GM12878 (cell line): ENCODE data around the gene MSL3. TPM values are rescaled to one million over a fixed set of nuclear protein-coding genes. Genes with fewer than 3 reads are reported as not detected.

ENCODE experiments used
- ATAC-seq: fragments of 200-7000 bp; cut with Tn5 transposase; 3 replicates; pipeline ENCODE4 v1.9.1; 2020; ENCODE audit warnings: mild to moderate bottlenecking, moderate library complexity
- BruUV-seq: library from RNA; stranded (reverse); fragments of 400-500 nt; replicated peaks from 2 replicates; lab custom pipeline; 2021; lab: Mats Ljungman, UMichigan
- CTCF ChIA-PET: fragments of 300-600 bp; sonication (Branson Sonifier 250); formaldehyde crosslinking; extraction: SDS; loops from one replicate; lab custom pipeline; 2021; ENCODE audit warnings: inconsistent platforms; lab: Yijun Ruan, JAX
- POLR2A ChIA-PET: fragments of 350-600 bp; formaldehyde crosslinking; extraction: SDS; loops from one replicate; lab custom pipeline; 2021; ENCODE audit warnings: inconsistent platforms; lab: Charles Lee
- RAD21 ChIA-PET: fragments of 300-600 bp; sonication (Branson Sonifier 250); formaldehyde crosslinking; loops from one replicate; lab custom pipeline; 2023; ENCODE audit warnings: antibody characterized with exemption; ENCODE audit not compliant: unreplicated experiment; lab: Charles Lee
- SMC1A ChIA-PET: fragments of 300-600 bp; sonication (Branson Sonifier 250); formaldehyde crosslinking; loops from one replicate; lab custom pipeline; 2023; ENCODE audit not compliant: unreplicated experiment, uncharacterized antibody; lab: Charles Lee
- DNase-seq: peaks from one replicate; pipeline ENCODE4 v3.0.0-alpha.2; 2011; ENCODE audit warnings: low read depth, low spot score
- FAIRE-seq: peaks from 3 replicates; lab custom pipeline; 2011; peaks lifted over from hg19 to GRCh38; lab: Jason Lieb, UNC
- H2AFZ ChIP-seq: 2 replicates; pipeline ENCODE4 v1.6.0; 2011; ENCODE audit warnings: low read depth, low read length, control low read depth; ENCODE audit not compliant: control insufficient read depth
- H3K27ac ChIP-seq: 2 replicates; pipeline ENCODE4 v1.5.1; 2011; ENCODE audit warnings: control low read depth; ENCODE audit not compliant: control insufficient read depth, insufficient read depth
- H3K27me3 ChIP-seq, 2 experiments: replicated peaks in 1 of 2; 2 replicates each; pipeline versions ENCODE4 v1.6.0 to v1.6.1; 2011; ENCODE audit warnings: low read length in 1 of 2; ENCODE audit not compliant: control insufficient read depth in 2 of 2, insufficient read depth in 2 of 2
- H3K36me3 ChIP-seq, 2 experiments: 2 replicates each; pipeline ENCODE4 v1.5.1; 2011; ENCODE audit warnings: low read length in 1 of 2; ENCODE audit not compliant: control insufficient read depth in 2 of 2, insufficient read depth in 2 of 2
- H3K4me1 ChIP-seq: 2 replicates; pipeline ENCODE4 v1.6.1; 2011; ENCODE audit warnings: mild to moderate bottlenecking, low read length, moderate library complexity, mixed read lengths; ENCODE audit not compliant: control insufficient read depth, insufficient read depth
- H3K4me2 ChIP-seq: 2 replicates; pipeline ENCODE4 v1.6.0; 2011; ENCODE audit warnings: control low read depth; ENCODE audit not compliant: control insufficient read depth, insufficient read depth
- H3K4me3 ChIP-seq: fragments of 200-600 bp; sonication (generic); 2 replicates; pipeline ENCODE4 v1.5.1; 2016
- H3K79me2 ChIP-seq: 2 replicates; pipeline ENCODE4 v1.6.0; 2011; ENCODE audit warnings: low read length; ENCODE audit not compliant: control insufficient read depth, insufficient read depth
- H3K9ac ChIP-seq: 2 replicates; pipeline ENCODE4 v1.8.0; 2011; ENCODE audit warnings: low read length, control low read depth, mixed read lengths; ENCODE audit not compliant: control insufficient read depth, insufficient read depth
- H3K9me3 ChIP-seq: replicated peaks from 3 replicates; pipeline ENCODE4 v1.5.1; 2011; ENCODE audit warnings: mild to moderate bottlenecking, low read length; ENCODE audit not compliant: control insufficient read depth, insufficient read depth
- H4K20me1 ChIP-seq: 2 replicates; pipeline ENCODE4 v1.6.0; 2011; ENCODE audit not compliant: control insufficient read depth, insufficient read depth
- ATF7 ChIP-seq: fragments of 450-650 bp; IDR thresholded peaks from 2 replicates; pipeline ENCODE4 v1.6.1; 2016; ENCODE audit warnings: low read depth, mild to moderate bottlenecking
- CTCF ChIP-seq, 3 experiments: IDR thresholded peaks in 2 of 3; conservative IDR thresholded peaks in 1 of 3; 2 replicates each; pipeline ENCODE4 v1.5.1; 2011; ENCODE audit warnings: low read depth in 3 of 3, low read length in 3 of 3, mild to moderate bottlenecking in 3 of 3, control low read depth in 2 of 3, moderate library complexity in 2 of 3, inconsistent platforms in 1 of 3, mixed read lengths in 1 of 3; ENCODE audit not compliant: control insufficient read depth in 2 of 3, insufficient read depth in 1 of 3; ENCODE audit errors: extremely low read depth in 1 of 3
- EED ChIP-seq: sonication (generic); IDR thresholded peaks from 2 replicates; pipeline ENCODE4 v1.6.1; 2016; ENCODE audit warnings: antibody characterized with exemption, low read depth
- FOS ChIP-seq: IDR thresholded peaks from 3 replicates; pipeline ENCODE4 v1.6.1; 2011; ENCODE audit warnings: borderline replicate concordance; ENCODE audit not compliant: insufficient read length; ENCODE audit errors: extremely low read depth
- IKZF2 ChIP-seq, 2 experiments: fragments of 450-650 bp; IDR thresholded peaks; 2 replicates each; pipeline ENCODE4 v1.6.1; 2017; ENCODE audit warnings: mild to moderate bottlenecking in 2 of 2, moderate library complexity in 2 of 2
- JUND ChIP-seq: IDR thresholded peaks from 2 replicates; pipeline ENCODE4 v1.6.1; 2012; ENCODE audit warnings: low read depth, mild to moderate bottlenecking, low read length, improper control_type of control experiment, moderate library complexity
- NFXL1 ChIP-seq: fragments of 450-650 bp; IDR thresholded peaks from 2 replicates; pipeline ENCODE4 v1.6.1; 2017; ENCODE audit warnings: antibody characterized with exemption, mild to moderate bottlenecking, borderline replicate concordance
- SRF ChIP-seq, 2 experiments: IDR thresholded peaks; 2 replicates each; pipeline ENCODE4 v1.6.1; 2011; ENCODE audit warnings: low read depth in 2 of 2, low read length in 2 of 2, mild to moderate bottlenecking in 1 of 2, moderate library complexity in 1 of 2
- ZNF687 ChIP-seq: fragments of 450-650 bp; IDR thresholded peaks from 2 replicates; pipeline ENCODE4 v1.6.1; 2017; ENCODE audit warnings: mild to moderate bottlenecking, moderate library complexity
- WGBS: methylation state at CpG from one replicate; pipeline ENCODE4 v1.1.6; 2016; ENCODE audit warnings: low lambda C conversion rate; ENCODE audit not compliant: insufficient replicate concordance, insufficient coverage; ENCODE audit errors: missing lambda C conversion rate; 5-methylcytosine and 5-hydroxymethylcytosine counted together
- in situ Hi-C: fragments of 300-500 bp; cut with MboI; formaldehyde crosslinking; loops from 9 replicates; pipeline ENCODE4 v1.14.3; 2018; ENCODE audit warnings: mixed read lengths
- intact Hi-C: fragments of 100-400 bp; cut with micrococcal nuclease; formaldehyde crosslinking; loops from one replicate; pipeline ENCODE4 v1.14.2; 2022; ENCODE audit not compliant: unreplicated experiment
- polyA plus RNA-seq, 11 experiments: library from polyadenylated mRNA; depleted of rRNA in 4 of 11; unstranded in 6 of 11; stranded (reverse) in 5 of 11; fragments of >200 nt; fragmentation: Nextera tagmentation in 4 of 11; fragmentation: Illumina TruSeq in 1 of 11; extraction: Ambion mirVana in 4 of 11; extraction: Trizol in 1 of 11; gene quantifications; 1 replicate in 1 of 11; 2 replicates in 10 of 11; pipeline versions ENCODE4 v1.2.1 to v1.2.3, GENCODE V29; 2011 to 2016; ENCODE audit warnings: inconsistent platforms in 2 of 11, missing spikeins in 2 of 11, low read depth in 1 of 11
- total RNA-seq, 4 experiments: library from RNA; depleted of rRNA in 3 of 4; stranded (reverse); fragments of >200 nt in 3 of 4; fragmentation: Illumina TruSeq in 1 of 4; extraction: Trizol in 1 of 4; gene quantifications; 2 replicates each; pipeline versions ENCODE4 v1.2.1 to v1.2.3, GENCODE V29; 2013 to 2021
- TF ChIP-seq, protein P1 (sequence below): fragments of 450-650 bp; IDR thresholded peaks from 2 replicates; pipeline ENCODE4 v1.6.1; 2016; ENCODE audit warnings: mild to moderate bottlenecking
- TF ChIP-seq, protein P2 (sequence below): fragments of 450-650 bp; conservative IDR thresholded peaks from 2 replicates; pipeline ENCODE4 v1.6.1; 2017; ENCODE audit warnings: mild to moderate bottlenecking, moderate library complexity

The MSL3 gene
- total and polyA plus RNA-seq, 10 of the 15 experiments (the other 5 are each of a cell fraction or from before 2014, with no cell fraction given), result 28.4 to 438 (median 40.7) TPM

DNA sequence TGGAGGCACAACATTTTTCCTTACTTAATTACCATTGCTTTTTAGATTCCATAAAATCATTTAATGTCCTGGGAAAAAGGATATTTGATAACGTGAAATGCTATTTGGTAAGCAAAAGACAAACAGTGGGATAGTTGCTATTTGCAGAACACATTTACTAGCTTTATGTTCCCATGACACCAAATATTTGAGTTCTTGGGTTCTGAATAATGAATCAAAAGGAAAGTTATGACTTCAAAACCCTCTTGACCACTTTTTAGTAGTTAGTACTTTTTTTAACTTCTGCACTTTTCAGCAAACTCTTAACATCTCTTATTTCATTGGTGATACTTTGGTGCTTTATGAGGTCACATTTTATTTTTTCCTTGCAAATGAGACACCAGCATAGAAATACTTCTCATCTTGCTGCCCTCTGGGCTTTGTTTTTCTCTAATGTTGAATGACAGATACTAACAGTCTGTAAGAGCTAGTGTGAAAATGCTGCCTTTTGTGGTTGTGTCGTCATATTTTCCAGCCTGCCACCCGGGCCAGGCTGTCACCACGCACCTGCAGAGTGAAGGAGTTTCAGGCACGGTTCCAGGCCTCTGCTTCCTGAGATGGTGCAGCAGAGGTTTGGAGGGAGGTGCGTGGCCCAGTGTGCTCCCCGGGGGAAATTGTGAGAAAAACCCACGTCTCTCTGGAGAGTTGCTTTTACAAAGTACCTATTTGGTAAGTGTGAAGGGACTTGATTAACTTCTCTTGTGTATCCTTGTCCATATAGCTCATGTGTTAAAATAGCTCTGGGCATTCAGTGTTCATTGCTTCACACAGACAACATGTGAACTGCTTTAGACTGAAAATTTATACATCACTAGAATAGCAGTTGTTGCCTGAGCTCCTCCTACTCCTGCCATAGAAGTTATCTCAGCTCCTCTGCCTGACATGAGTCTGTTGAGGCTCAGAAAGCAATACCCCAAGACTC is 34.7 kb downstream of the MSL3 start:
- Histone ChIP-seq H3K27ac (peak overlapping the region; percentile 61), H3K4me2 (peak overlapping the region; percentile 9)
- SMC1A ChIA-PET, result interaction anchor here (0.6 to 17.6 kb wide), 37 partner anchors 8 to 1471 kb away, joined by 3 to 404 read pairs (median 5); no protein-coding TSS in a partner anchor
- TF ChIP-seq CTCF (IDR thresholded peaks at IDR 0.05 in 2 of 3, conservative IDR thresholded peaks at IDR 0.05 in 1 of 3; ENCODE audit: control insufficient read depth in 2 of 3, extremely low read depth in 1 of 3, insufficient read depth in 1 of 3, low read depth in 3 of 3, low read length in 3 of 3), result no peak
- TF ChIP-seq IKZF2 (IDR thresholded peaks at IDR 0.05), result peak; percentile 96
- no peak for TF ChIP-seq NFXL1
- TF ChIP-seq FOS, result no peak
- TF ChIP-seq ZNF687, result peak; percentile 85; the same call in 1 of the 2 replicates
- TF ChIP-seq EED, result peak; percentile 89
- peak; percentile 99 for TF ChIP-seq ATF7
- peak; percentile 42; the same call in 1 of the 2 replicates for TF ChIP-seq JUND
- TF ChIP-seq SRF (IDR thresholded peaks at IDR 0.05; ENCODE audit: low read depth in 2 of 2, low read length in 2 of 2), result no peak
- TF ChIP-seq, protein P1, sequence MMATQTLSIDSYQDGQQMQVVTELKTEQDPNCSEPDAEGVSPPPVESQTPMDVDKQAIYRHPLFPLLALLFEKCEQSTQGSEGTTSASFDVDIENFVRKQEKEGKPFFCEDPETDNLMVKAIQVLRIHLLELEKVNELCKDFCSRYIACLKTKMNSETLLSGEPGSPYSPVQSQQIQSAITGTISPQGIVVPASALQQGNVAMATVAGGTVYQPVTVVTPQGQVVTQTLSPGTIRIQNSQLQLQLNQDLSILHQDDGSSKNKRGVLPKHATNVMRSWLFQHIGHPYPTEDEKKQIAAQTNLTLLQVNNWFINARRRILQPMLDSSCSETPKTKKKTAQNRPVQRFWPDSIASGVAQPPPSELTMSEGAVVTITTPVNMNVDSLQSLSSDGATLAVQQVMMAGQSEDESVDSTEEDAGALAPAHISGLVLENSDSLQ, result peak; percentile 92
- TF ChIP-seq, protein P2, sequence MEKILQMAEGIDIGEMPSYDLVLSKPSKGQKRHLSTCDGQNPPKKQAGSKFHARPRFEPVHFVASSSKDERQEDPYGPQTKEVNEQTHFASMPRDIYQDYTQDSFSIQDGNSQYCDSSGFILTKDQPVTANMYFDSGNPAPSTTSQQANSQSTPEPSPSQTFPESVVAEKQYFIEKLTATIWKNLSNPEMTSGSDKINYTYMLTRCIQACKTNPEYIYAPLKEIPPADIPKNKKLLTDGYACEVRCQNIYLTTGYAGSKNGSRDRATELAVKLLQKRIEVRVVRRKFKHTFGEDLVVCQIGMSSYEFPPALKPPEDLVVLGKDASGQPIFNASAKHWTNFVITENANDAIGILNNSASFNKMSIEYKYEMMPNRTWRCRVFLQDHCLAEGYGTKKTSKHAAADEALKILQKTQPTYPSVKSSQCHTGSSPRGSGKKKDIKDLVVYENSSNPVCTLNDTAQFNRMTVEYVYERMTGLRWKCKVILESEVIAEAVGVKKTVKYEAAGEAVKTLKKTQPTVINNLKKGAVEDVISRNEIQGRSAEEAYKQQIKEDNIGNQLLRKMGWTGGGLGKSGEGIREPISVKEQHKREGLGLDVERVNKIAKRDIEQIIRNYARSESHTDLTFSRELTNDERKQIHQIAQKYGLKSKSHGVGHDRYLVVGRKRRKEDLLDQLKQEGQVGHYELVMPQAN, result no peak

More for the DNA sequence above, 34.7 kb downstream of the MSL3 start:
- Histone ChIP-seq H3K4me3 (peak overlapping the region; percentile 37; the same call in 1 of the 2 replicates), H3K4me1 (peaks cover 31% of the 10 kb centered on the region), H3K9me3 (peaks cover 5% of the 10 kb centered on the region), H3K27me3 (no peaks in the 10 kb centered on the region), H3K36me3 (no peaks in the 10 kb centered on the region; a peak in 1 of 4 replicates), H3K9ac (peak overlapping the region; percentile 0; the same call in 1 of the 2 replicates), H4K20me1 (no peaks in the 10 kb centered on the region), H2AFZ (no peak overlapping the region; the same call in 1 of the 2 replicates), H3K79me2 (no peaks in the 10 kb centered on the region)
- POLR2A ChIA-PET, result interaction anchor here (0.6 to 12.3 kb wide), 13 partner anchors 11 to 181 kb away, joined by 3 to 207 read pairs (median 4); no protein-coding TSS in a partner anchor
- in situ Hi-C loops, result loop anchor here (25.0 kb wide), 1 partner anchor 1605 kb away; no protein-coding TSS in a partner anchor
- TSS peak; percentile 77 for BruUV-seq
- DNase-seq (peak; percentile 86), ATAC-seq (peak; percentile 87), FAIRE-seq (peak; percentile 47)
- RAD21 ChIA-PET, result interaction anchor here (0.6 to 14.8 kb wide), 31 partner anchors 9 to 1149 kb away, joined by 3 to 428 read pairs (median 6); partner anchors contain the start of gene MSL3
- WGBS, result 0% methylated on average over 8 of the region's 8 CpGs
- CTCF ChIA-PET, result interaction anchor here (0.8 to 9.1 kb wide), 26 partner anchors 9 to 779 kb away, joined by 3 to 226 read pairs (median 5); no protein-coding TSS in a partner anchor
- intact Hi-C loops, result loop anchor here (1.0 to 2.0 kb wide), 4 partner anchors 18 to 116 kb away; no protein-coding TSS in a partner anchor
